HG02885 (cell line): ENCODE measurements around the gene TRANK1.
"Not testable (repeated sequence)": the region's sequence is repeated elsewhere in the genome, so short reads cannot be mapped to it uniquely, and the experiment has no call there.

Experiments
- ATAC-seq: cut with Tn5 transposase; IDR thresholded peaks from one replicate; pipeline ENCODE4 v1.9.1; 2021; ENCODE audit warnings: mild to moderate bottlenecking; ENCODE audit not compliant: unreplicated experiment, poor library complexity

The TRANK1 gene

GRCh38 chr3:36944641-36945270, at the start of gene TRANK1:
Gene TRANK1, minus strand, starts transcription at chr3:36945054. Its CDS starts 245 bp downstream, at chr3:36944809.
- ATAC-seq: peak; percentile 75

- ATAC-seq: peak; percentile 91
Measured at GRCh38 chr3:36993326-36994283, 48.8 kb upstream of the TRANK1 start, which contains the start of gene MLH1. Gene MLH1, plus strand, starts transcription at chr3:36993518. Its CDS starts 30 bp downstream, at chr3:36993548.

- ATAC-seq: peak; percentile 86
Measured at GRCh38 chr3:36992806-36993325, 48.0 kb upstream of the TRANK1 start, which contains the start of gene EPM2AIP1. Gene EPM2AIP1, minus strand, starts transcription at chr3:36993131. Its CDS starts 54 bp downstream, at chr3:36993077.

DNA sequence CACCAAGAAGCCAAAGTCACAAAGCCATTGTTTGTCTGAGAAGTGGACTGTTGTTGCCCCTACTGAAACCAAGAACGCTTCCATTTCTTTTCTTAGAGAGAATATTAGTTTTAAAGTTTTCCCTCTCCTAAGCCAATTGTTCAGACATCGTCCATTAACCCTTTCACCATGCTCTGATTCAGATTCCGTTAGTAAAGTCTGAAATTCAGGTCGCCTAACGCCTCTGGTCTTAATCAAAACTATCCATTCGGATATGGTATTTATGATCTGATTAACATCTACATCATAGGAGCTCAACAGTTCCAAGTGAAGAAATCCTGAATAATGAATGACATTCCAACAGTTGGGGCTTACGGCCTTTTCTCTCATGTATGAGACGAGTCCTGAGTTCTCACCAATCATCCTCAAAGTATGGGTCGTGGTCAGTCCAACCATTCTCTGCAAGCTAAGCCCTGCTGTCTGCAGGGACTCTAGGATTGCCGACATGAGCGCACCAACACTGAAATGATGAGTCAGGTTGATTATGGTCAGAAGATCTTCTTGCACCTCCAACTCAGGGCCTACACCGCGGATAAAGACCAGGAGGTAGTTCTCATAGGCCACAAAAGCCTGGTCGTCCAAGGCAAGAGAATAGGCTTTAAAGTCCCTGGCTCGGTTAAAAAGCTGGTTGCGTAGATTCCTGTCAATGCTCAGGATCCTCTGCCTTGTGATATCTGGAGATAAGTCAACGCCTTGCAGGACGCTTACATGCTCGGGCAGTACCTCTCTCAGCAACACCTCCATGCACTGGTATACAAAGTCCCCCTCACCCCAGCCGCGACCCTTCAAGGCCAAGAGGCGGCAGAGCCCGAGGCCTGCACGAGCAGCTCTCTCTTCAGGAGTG, 47.3 kb upstream of the TRANK1 start:
- ATAC-seq: no peak

GRCh38 chr3:36991147-36991546, 46.3 kb upstream of the TRANK1 start:
- no peak for ATAC-seq

GRCh38 chr3:36989568-36989967, 44.7 kb upstream of the TRANK1 start:
- no peak for ATAC-seq

GRCh38 chr3:36989005-36989404, 44.2 kb upstream of the TRANK1 start:
- ATAC-seq: no peak

DNA sequence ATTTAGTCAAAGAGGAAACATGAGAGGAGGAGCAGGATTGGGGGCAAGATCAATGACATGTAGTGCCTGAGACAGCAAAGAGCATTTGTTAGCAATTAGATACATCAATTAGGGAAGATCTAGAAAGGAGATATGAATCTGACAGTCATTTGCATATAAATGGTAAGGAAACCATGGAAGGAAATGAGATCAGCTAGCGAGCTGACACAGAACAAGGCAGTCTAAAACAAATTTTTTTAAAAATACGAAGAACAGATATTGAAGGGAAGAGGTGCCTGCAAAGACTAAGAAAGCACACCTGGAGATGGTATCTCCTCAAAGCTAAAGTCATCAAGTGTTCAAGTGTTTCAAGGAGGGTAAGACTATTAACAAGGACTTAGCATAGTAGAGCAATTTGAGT, 43.5 kb upstream of the TRANK1 start:
- no peak for ATAC-seq

- ATAC-seq: no peak
Measured at GRCh38 chr3:36981006-36981405, 36.2 kb upstream of the TRANK1 start.

- ATAC-seq: no peak
Measured at GRCh38 chr3:36973139-36973538, 28.3 kb upstream of the TRANK1 start.

DNA sequence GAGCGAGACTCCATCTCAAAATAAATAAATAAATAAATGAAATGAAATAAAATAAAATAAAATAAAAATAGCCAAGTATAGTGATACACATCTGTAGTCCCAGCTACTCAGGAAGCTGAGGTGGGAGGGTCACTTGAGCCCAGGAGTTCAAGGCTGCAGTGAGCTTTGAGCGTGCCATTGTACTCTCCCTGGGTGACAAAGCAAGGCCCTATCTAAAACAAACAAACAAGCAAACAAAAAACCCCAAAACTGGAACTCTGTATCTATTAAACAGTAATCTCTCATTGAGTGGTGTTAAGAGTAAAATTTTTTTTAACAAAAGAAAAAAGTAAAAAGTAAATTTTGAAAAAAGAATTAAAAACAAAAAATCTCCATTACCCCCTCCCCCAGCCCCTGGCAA, 27.3 kb upstream of the TRANK1 start:
- no peak for ATAC-seq

- ATAC-seq: peak; percentile 100
Measured at GRCh38 chr3:36969540-36970432, 24.9 kb upstream of the TRANK1 start.

GRCh38 chr3:36969085-36969484, 24.2 kb upstream of the TRANK1 start:
- ATAC-seq: no peak

GRCh38 chr3:36965440-36965839, 20.6 kb upstream of the TRANK1 start:
- ATAC-seq: no peak

DNA sequence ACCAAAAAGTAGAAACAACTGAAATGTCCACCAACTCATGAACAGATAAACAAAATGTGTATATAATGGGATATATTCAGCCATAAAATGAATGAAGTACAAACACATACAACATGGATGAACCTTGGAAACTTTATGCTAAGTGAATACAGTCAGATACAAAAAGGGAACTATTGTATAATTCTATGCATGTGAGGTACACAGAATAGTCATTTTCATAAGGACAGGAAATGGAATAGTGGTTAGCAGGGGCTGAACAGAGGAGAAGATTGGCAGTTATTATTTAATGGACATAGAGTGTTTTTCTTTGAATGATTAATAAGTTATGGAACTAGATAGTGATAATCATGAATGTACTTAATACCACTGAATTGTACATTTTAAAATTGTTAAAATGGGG, 20.0 kb upstream of the TRANK1 start:
- ATAC-seq: peak; percentile 62

GRCh38 chr3:36964331-36964730, 19.5 kb upstream of the TRANK1 start:
- ATAC-seq: no peak

DNA sequence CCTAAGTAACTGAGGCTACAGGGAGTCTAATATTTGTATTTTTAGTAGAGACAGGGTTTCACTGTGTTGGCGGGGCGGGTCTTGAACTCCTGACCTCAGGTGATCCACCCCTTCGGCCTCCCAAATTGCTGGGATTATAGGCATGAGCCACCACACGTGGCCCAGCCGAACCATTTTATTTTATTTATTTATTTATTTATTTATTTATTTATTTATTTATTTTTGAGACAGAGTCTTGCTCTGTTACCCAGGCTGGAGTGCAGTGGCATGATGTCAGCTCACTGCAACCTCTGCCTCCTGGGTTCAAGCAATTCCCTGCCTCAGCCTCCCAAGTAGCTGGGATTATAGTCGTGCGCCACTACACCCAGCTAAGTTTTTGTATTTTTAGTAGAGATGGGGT, 18.2 kb upstream of the TRANK1 start:
- not testable (repeated sequence) for ATAC-seq

DNA sequence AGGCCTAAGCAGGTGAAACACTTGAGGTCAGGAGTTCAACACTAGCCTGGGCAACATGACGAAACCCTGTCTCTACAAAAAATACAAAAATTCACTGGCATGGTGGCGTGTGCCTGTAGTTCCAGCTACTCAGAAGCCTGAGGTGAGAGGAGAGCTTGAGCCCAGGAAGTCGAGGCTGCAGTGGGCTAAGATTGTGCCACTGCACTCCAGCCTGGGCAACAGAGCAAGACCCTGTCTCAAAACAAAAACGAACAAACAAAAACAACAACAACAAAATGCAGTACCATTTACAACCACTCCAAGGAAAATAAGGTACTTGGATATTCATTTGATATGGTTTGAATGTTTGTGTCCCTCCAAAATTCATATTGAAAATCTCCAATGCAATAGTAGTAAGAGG, 15.6 kb upstream of the TRANK1 start:
- no peak for ATAC-seq

DNA sequence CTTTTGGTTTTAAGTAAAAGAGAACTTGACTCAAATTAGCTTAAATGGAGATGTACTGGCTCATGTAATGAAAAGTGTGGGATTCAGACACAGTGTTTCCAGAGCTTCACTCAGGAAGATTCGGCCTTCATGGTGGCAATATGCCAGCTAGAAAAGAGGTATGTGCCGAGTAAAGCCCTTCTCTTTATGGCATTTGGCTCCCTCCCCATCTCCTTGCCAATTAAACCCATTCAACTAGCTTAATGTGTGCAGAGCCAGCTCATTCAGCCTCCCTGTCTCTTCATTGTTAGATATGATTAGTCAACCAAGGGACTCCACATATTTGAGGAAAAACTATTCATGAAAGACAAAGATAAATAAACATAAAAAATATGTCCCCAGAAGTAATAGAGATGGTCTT, 15.0 kb upstream of the TRANK1 start:
- no peak for ATAC-seq
